ENCODE data around the gene TSEN34.
A peak's percentile ranks its signal among the peaks of the same experiment; 100 is the strongest.

Gene TSEN34

GRCh38 chr19:54168174-54168917, 22.8 kb upstream of the TSEN34 start (continued):
- TF ChIP-seq ZNF639 (tag by site-specific recombination; IDR thresholded peaks at IDR 0.05) (no peak), ZNF24 (tag by site-specific recombination; IDR thresholded peaks at IDR 0.05) (no peak), ZNF830 (tag by site-specific recombination; IDR thresholded peaks at IDR 0.05; ENCODE audit: low read depth) (no peak), GLI4 (tag by site-specific recombination; IDR thresholded peaks at IDR 0.05) (no peak), ZNF157 (tag by site-specific recombination; IDR thresholded peaks at IDR 0.05) (no peak), REPIN1 (tag by site-specific recombination; IDR thresholded peaks at IDR 0.05; ENCODE audit: low read depth) (no peak), ZNF530 (tag by site-specific recombination; IDR thresholded peaks at IDR 0.05; ENCODE audit: low read depth) (no peak), PRDM6 (tag by site-specific recombination; IDR thresholded peaks at IDR 0.05) (no peak), ZNF785 (tag by site-specific recombination; IDR thresholded peaks at IDR 0.05) (no peak), ZNF223 (tag by site-specific recombination; IDR thresholded peaks at IDR 0.05) (0 out of 2 replicates have a peak, but pooled peaks have one; percentile 41), ZNF266 (tag by site-specific recombination; IDR thresholded peaks at IDR 0.05; ENCODE audit: low read depth) (no peak), ZSCAN4 (tag by site-specific recombination; IDR thresholded peaks at IDR 0.05) (no peak), ZNF311 (tag by site-specific recombination; IDR thresholded peaks at IDR 0.05; ENCODE audit: borderline replicate concordance) (no peak), ZNF155 (tag by site-specific recombination; IDR thresholded peaks at IDR 0.05) (no peak), CTCF (tag by site-specific recombination; IDR thresholded peaks at IDR 0.05) (peak; percentile 83), PBX3 (CRISPR knock-in tag; IDR thresholded peaks at IDR 0.05) (no peak), ZFP69B (tag by site-specific recombination; IDR thresholded peaks at IDR 0.05) (0 out of 2 replicates have a peak, but pooled peaks have one; percentile 40), KLF17 (tag by site-specific recombination; IDR thresholded peaks at IDR 0.05) (0 out of 2 replicates have a peak, but pooled peaks have one; percentile 52), ZSCAN30 (tag by site-specific recombination; IDR thresholded peaks at IDR 0.05) (0 out of 2 replicates have a peak, but pooled peaks have one; percentile 45), ZNF354C (tag by site-specific recombination; IDR thresholded peaks at IDR 0.05; ENCODE audit: borderline replicate concordance, low read depth) (no peak), ZNF654 (tag by site-specific recombination; IDR thresholded peaks at IDR 0.05; ENCODE audit: low read depth) (peak; percentile 47), ZBTB21 (tag by site-specific recombination; IDR thresholded peaks at IDR 0.05) (peak; percentile 11; the same call in 1 of the 2 replicates), ZNF514 (tag by site-specific recombination; IDR thresholded peaks at IDR 0.05) (no peak), ZNF174 (tag by site-specific recombination; IDR thresholded peaks at IDR 0.05) (no peak), ZNF114 (tag by site-specific recombination; IDR thresholded peaks at IDR 0.05) (no peak), ZEB2 (tag by site-specific recombination; IDR thresholded peaks at IDR 0.05) (peak; percentile 53), KLF8 (tag by site-specific recombination; IDR thresholded peaks at IDR 0.05) (peak; percentile 35; the same call in 1 of the 2 replicates), ZNF791 (tag by site-specific recombination; IDR thresholded peaks at IDR 0.05) (no peak), ZBTB7A (tag by site-specific recombination; IDR thresholded peaks at IDR 0.05; ENCODE audit: low read depth) (no peak)

Data from HEK293 (cell line).